PFSK-1 (cell line): ENCODE measurements around the gene HS3ST4.

Experiments
- FOXP2 ChIP-seq: optimal IDR thresholded peaks from 2 replicates; pipeline ENCODE3; 2011; ENCODE audit warnings: borderline replicate concordance, control low read depth, inconsistent platforms; ENCODE audit not compliant: insufficient read depth; ENCODE audit errors: extremely low read length, extremely low read depth
- POLR2AphosphoS5 ChIP-seq: IDR thresholded peaks from 2 replicates; pipeline ENCODE4 v1.6.1; 2012; ENCODE audit warnings: low read depth, mild to moderate bottlenecking, control low read depth, low read length, moderate library complexity
- REST ChIP-seq, 2 experiments: IDR thresholded peaks; 2 replicates each; pipeline versions ENCODE4 v1.6.1 to v1.8.0; 2011 to 2012; ENCODE audit warnings: low read depth in 2 of 2, low read length in 2 of 2, control low read depth in 1 of 2, inconsistent platforms in 1 of 2, mild to moderate bottlenecking in 1 of 2, moderate library complexity in 1 of 2; ENCODE audit not compliant: insufficient read depth in 1 of 2
- SIN3A ChIP-seq: IDR thresholded peaks from 2 replicates; pipeline ENCODE4 v1.6.1; 2012; ENCODE audit warnings: mild to moderate bottlenecking, low read length, moderate library complexity, borderline replicate concordance; ENCODE audit not compliant: insufficient read depth
- TAF1 ChIP-seq: IDR thresholded peaks from 2 replicates; pipeline ENCODE4 v1.6.1; 2012; ENCODE audit warnings: low read length, control low read depth, borderline replicate concordance; ENCODE audit not compliant: insufficient read depth

HS3ST4 gene

DNA sequence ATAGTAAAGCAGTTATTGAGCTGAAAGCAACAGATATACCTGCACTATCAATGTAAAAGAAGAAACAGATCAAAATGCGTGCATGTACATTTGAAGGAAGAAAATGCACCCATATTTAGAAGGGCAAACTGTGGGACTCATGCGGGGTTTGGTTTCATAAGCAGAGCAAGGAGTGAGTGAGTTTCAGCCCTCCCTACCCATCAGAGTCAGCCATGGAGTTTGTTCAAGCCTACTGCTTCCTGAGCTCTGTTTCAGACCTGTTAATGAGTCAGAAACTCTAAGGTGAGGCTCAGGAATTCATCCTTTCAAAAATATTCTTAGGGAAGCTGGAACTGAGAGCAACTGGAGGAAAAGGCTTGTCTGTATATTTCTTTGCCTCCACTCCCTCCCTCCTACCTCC, 446.2 kb downstream of the HS3ST4 start:
- TF ChIP-seq TAF1 (no peak), SIN3A (no peak), REST (IDR thresholded peaks at IDR 0.05; ENCODE audit: insufficient read depth in 1 of 2, low read depth in 2 of 2, low read length in 2 of 2) (no peak), FOXP2 (no peak), POLR2AphosphoS5 (no peak)

DNA sequence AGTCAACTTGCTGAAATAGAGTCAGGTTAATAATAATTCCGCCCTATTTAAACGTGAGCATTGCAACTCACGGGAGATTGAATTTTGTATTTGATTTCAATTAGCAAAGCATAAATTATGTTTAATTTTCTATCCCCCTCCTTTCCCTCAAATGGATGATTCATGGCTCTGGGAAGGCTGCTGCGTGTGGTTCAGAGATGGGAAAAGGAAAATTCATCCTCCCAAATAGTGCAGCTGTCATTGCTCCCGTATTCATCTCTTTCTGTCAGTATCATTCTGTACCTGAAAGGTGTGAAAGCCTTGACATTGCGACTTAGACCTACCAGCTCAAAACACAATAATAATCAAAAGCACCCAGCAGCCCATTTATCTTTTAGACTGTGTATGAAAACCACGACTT, 447.3 kb downstream of the HS3ST4 start:
- TF ChIP-seq POLR2AphosphoS5 (no peak), FOXP2 (no peak), SIN3A (no peak), REST (IDR thresholded peaks at IDR 0.05; ENCODE audit: insufficient read depth in 1 of 2, low read depth in 2 of 2, low read length in 2 of 2) (no peak), TAF1 (no peak)

- no peak for TF ChIP-seq FOXP2
- no peak for TF ChIP-seq POLR2AphosphoS5
- TF ChIP-seq REST (IDR thresholded peaks at IDR 0.05; ENCODE audit: insufficient read depth in 1 of 2, low read depth in 2 of 2, low read length in 2 of 2), result no peak
- no peak for TF ChIP-seq SIN3A
- TF ChIP-seq TAF1, result no peak
Measured at GRCh38 chr16:26139884-26140283, 448.1 kb downstream of the HS3ST4 start.

DNA sequence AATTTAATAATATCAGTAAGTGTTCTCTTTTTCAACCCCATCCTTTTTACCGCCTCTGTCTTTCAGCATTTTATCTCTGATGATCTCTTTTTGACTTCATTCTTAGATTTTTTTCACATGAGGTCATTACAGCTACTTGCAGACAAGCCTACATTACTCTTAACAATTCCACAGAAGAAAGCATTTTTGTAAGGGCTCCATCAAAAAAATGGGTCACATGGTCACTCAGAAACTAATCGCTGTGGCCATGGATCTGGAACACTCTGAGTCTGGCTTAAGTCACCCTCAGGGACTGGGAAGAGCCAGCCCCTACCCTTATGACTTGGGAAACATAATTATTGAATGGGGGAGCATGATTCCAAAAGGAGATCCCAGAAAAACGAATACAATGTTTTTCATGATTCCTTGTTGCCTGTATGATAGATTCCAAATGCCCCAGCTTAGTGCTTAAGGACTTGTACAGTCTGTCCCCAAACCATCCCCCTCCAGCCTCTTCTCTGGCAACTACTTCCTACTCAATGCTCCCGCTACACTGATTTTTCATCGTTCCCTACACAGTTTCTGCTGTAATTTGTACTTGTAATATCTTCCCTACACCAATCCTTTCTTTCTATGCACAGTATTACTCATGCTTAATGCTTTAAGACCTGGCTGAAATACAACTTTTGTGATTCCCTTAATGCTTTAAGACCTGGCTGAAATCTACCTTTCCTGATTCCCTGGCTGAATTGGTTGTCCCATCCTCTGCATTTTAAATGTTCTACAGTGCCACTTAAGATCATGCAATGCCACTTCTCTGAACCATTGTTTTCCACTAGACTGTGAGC, 457.8 kb downstream of the HS3ST4 start:
- TF ChIP-seq SIN3A (no peak), TAF1 (no peak), FOXP2 (no peak), REST (IDR thresholded peaks at IDR 0.05; ENCODE audit: insufficient read depth in 1 of 2, low read depth in 2 of 2, low read length in 2 of 2) (no peak), POLR2AphosphoS5 (no peak)

GRCh38 chr16:26155221-26155620, 463.5 kb downstream of the HS3ST4 start:
- no peak for TF ChIP-seq SIN3A
- no peak for TF ChIP-seq TAF1
- TF ChIP-seq REST (IDR thresholded peaks at IDR 0.05; ENCODE audit: insufficient read depth in 1 of 2, low read depth in 2 of 2, low read length in 2 of 2), result no peak
- TF ChIP-seq POLR2AphosphoS5, result no peak
- no peak for TF ChIP-seq FOXP2
